Renal cortical epithelial cell (primary cell): Measurements from ENCODE around the gene LRP1. TPM values are rescaled to one million over a fixed set of nuclear protein-coding genes. Genes with fewer than 3 reads are reported as not detected.

Experiments used
- DNase-seq: peaks from one replicate; pipeline ENCODE4 v3.0.0-alpha.2; 2011; ENCODE audit warnings: low read depth
- total RNA-seq: library from RNA; depleted of rRNA; stranded (reverse); fragments of >200 nt; gene quantifications from 2 replicates; pipeline ENCODE4 v1.2.3, GENCODE V29; 2014

Gene LRP1
- total RNA-seq, 1 donor from 2014 or later: 157 TPM

GRCh38 chr12:57254506-57255280 is 126.4 kb downstream of the LRP1 start:
- no peak for DNase-seq

GRCh38 chr12:57255916-57256315 is 127.6 kb downstream of the LRP1 start:
- DNase-seq: no peak

DNA sequence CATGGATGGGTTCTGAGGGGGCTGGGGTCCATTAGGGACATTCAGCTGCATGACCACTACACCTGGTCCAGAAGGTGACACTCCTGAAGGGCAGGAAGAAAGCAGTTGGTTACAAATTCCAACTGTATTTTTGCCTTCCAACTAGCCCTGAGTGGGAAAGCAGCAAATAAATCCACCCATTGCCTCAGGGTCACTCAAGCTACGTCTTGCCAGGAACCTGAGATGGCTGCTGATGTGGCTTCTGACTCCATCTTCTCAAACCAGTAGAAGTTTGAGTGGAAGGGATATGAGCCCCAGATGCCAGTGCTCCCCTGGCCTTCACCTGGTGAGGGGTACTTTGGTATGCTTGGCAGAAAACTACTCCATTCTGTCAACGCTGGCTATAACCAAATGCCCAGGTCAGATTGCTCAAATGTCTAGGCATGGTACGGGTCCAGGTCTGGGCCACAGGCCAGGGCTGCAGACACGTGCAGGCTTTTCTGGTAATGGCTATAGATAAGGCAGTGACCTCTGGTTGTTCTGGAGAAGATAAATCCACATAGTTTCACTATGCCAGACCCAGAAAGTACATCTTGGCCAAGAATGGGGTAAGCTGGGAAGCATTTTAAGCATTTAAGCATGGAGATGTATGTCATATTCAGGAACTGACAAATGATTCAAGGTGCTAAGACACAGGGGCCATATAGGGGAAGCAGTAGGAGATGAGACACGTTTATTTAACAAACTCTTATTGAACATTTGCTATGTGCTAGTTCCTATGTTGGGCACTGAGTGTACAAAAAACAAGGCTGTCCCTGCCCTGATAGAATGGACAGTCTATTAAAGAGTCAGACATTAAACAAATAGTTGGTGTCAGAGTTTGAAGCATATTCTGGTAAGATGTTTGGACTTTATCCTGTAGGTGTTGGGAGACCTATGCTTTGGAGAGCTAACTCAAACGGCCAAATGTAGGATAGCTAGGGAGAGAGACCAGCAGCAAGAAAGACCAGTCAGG is 131.0 kb downstream of the LRP1 start:
- DNase-seq: no peak

DNA sequence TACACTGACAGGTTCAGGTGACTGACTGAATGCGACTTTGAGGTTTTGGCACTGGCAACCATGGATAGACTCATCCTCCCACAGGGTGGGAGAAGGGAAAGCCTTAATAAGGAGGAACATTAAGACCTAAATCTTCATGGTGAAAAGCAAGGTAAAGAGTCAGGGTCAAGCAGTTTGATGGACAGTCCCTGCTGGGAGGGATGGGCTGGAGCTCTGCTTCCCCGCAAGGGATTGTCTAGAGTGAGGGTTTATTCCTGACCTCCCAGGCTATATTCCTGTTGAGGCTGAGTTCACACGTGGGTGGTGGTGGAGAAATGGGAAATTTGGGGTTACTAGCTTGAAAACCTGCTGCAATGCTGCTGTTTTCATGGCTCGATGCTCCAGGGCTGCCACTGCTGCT is 132.1 kb downstream of the LRP1 start:
- DNase-seq: no peak

GRCh38 chr12:57261428-57261865 is 133.2 kb downstream of the LRP1 start:
- no peak for DNase-seq

GRCh38 chr12:57262126-57262822 is 134.0 kb downstream of the LRP1 start:
- DNase-seq: no peak

Other genes with a start within 250 kb of the LRP1 start
- not detected in 2 replicates for gene SDR9C7, start 194.1 kb upstream of the LRP1 start, total RNA-seq
- gene RDH16, start 170.9 kb upstream of the LRP1 start, total RNA-seq: 0.15 TPM in 1 of 2 replicates, not detected in the other
- 3.0 and 7.3 TPM in 2 replicates for gene ZBTB39, start 121.9 kb upstream of the LRP1 start, total RNA-seq
- not detected in 2 replicates for gene TAC3, start 112.0 kb upstream of the LRP1 start, total RNA-seq
- not detected in 2 replicates for gene MYO1A, start 78.4 kb upstream of the LRP1 start, total RNA-seq
- 5.2 and 7.8 TPM in 2 replicates for gene NEMP1, start 49.7 kb upstream of the LRP1 start, total RNA-seq
- 13.5 and 16.3 TPM in 2 replicates for gene NAB2, start 39.4 kb upstream of the LRP1 start, total RNA-seq
- gene STAT6, start 17.1 kb upstream of the LRP1 start, total RNA-seq: 105 and 131 TPM in 2 replicates
- gene LRP1-AS, start 19.1 kb downstream of the LRP1 start, total RNA-seq: not detected in 2 replicates
- 0.40 TPM in 1 of 2 replicates, not detected in the other for gene NXPH4, start 88.3 kb downstream of the LRP1 start, total RNA-seq
- gene SHMT2, start 101.2 kb downstream of the LRP1 start, total RNA-seq: 146 and 208 TPM in 2 replicates
- gene STAC3, start 122.7 kb downstream of the LRP1 start, total RNA-seq: 1.2 TPM in 1 of 2 replicates, not detected in the other